Stimulated activated effector memory CD8-positive, alpha-beta T cell treated with anti-CD3 and anti-CD28 coated beads, Interleukin-12 subunit alpha, Interleukin-12 subunit beta, amount 100 ng/mL, for 72 hours (primary cell): ENCODE measurements around the gene AQP2.

Experiments used
- ATAC-seq: fragments of 150-1000 bp; cut with Tn5 transposase; 2 replicates; pipeline ENCODE4 v1.10.0; 2021
- DNase-seq, 2 donors: peaks; one replicate each; pipeline ENCODE4 v3.0.0; 2021 to 2022; ENCODE audit warnings: low spot score in 2 of 2
- H3K27ac Mint-ChIP-seq: one replicate; pipeline ENCODE4 v1.8.0; 2022; ENCODE audit warnings: mild to moderate bottlenecking, mixed read lengths
- H3K36me3 Mint-ChIP-seq: one replicate; pipeline ENCODE4 v1.8.0; 2022; ENCODE audit warnings: mild to moderate bottlenecking, mixed read lengths
- H3K4me1 Mint-ChIP-seq: one replicate; pipeline ENCODE4 v1.8.0; 2022; ENCODE audit warnings: mixed read lengths
- H3K4me3 Mint-ChIP-seq: one replicate; pipeline ENCODE4 v1.8.0; 2022; ENCODE audit warnings: mild to moderate bottlenecking, mixed read lengths
- H3K9me3 Mint-ChIP-seq: one replicate; pipeline ENCODE4 v1.8.0; 2022; ENCODE audit warnings: mixed read lengths

The AQP2 gene

GRCh38 chr12:49966511-49967041 is 16.0 kb downstream of the AQP2 start:
- H3K27ac Mint-ChIP-seq: no peak overlapping the region
- peaks cover 11% of the 10 kb centered on the region for H3K4me1 Mint-ChIP-seq
- H3K9me3 Mint-ChIP-seq: no peaks in the 10 kb centered on the region
- H3K36me3 Mint-ChIP-seq: no peaks in the 10 kb centered on the region
- peak overlapping the region; percentile 72 for H3K4me3 Mint-ChIP-seq
- DNase-seq (no peak), ATAC-seq (no peak)

GRCh38 chr12:49967042-49967776 is 16.7 kb downstream of the AQP2 start:
- ATAC-seq (peak; percentile 86), DNase-seq (peak; percentile 97 to 98)
- Mint-ChIP-seq H3K9me3 (no peaks in the 10 kb centered on the region), H3K4me1 (peaks cover 11% of the 10 kb centered on the region), H3K36me3 (no peaks in the 10 kb centered on the region), H3K4me3 (peak overlapping the region; percentile 72), H3K27ac (no peak overlapping the region)

GRCh38 chr12:49967777-49968250 is 17.3 kb downstream of the AQP2 start:
- H3K36me3 Mint-ChIP-seq: no peaks in the 10 kb centered on the region
- DNase-seq: no peak
- H3K27ac Mint-ChIP-seq: no peak overlapping the region
- peak overlapping the region; percentile 72 for H3K4me3 Mint-ChIP-seq
- H3K4me1 Mint-ChIP-seq: peaks cover 11% of the 10 kb centered on the region
- H3K9me3 Mint-ChIP-seq: no peaks in the 10 kb centered on the region
- ATAC-seq: peak; percentile 4

GRCh38 chr12:49968471-49968870 is 17.9 kb downstream of the AQP2 start:
- Mint-ChIP-seq H3K4me3 (no peak overlapping the region), H3K36me3 (no peaks in the 10 kb centered on the region), H3K9me3 (no peaks in the 10 kb centered on the region), H3K4me1 (peaks cover 11% of the 10 kb centered on the region), H3K27ac (no peak overlapping the region)
- DNase-seq: no peak
- ATAC-seq: no peak

GRCh38 chr12:49969027-49969426 is 18.5 kb downstream of the AQP2 start:
- no peak overlapping the region for H3K27ac Mint-ChIP-seq
- no peak for DNase-seq
- H3K9me3 Mint-ChIP-seq: no peaks in the 10 kb centered on the region
- ATAC-seq: no peak
- no peaks in the 10 kb centered on the region for H3K36me3 Mint-ChIP-seq
- H3K4me1 Mint-ChIP-seq: peaks cover 11% of the 10 kb centered on the region
- H3K4me3 Mint-ChIP-seq: no peak overlapping the region

- DNase-seq: no peak
- Mint-ChIP-seq H3K36me3 (no peaks in the 10 kb centered on the region), H3K27ac (no peak overlapping the region), H3K4me3 (no peak overlapping the region), H3K9me3 (no peaks in the 10 kb centered on the region), H3K4me1 (peaks cover 11% of the 10 kb centered on the region)
- ATAC-seq: no peak
Measured at GRCh38 chr12:49969651-49970429, 19.3 kb downstream of the AQP2 start.

GRCh38 chr12:49970658-49971057 is 20.1 kb downstream of the AQP2 start:
- Mint-ChIP-seq H3K4me3 (no peak overlapping the region), H3K9me3 (no peaks in the 10 kb centered on the region), H3K27ac (no peak overlapping the region), H3K4me1 (peaks cover 11% of the 10 kb centered on the region), H3K36me3 (no peaks in the 10 kb centered on the region)
- ATAC-seq (no peak), DNase-seq (no peak)

- ATAC-seq: no peak
- Mint-ChIP-seq H3K36me3 (no peaks in the 10 kb centered on the region), H3K4me3 (no peak overlapping the region), H3K4me1 (peaks cover 11% of the 10 kb centered on the region), H3K9me3 (no peaks in the 10 kb centered on the region), H3K27ac (no peak overlapping the region)
- no peak for DNase-seq
Measured at GRCh38 chr12:49971141-49971540, 20.6 kb downstream of the AQP2 start.

- H3K9me3 Mint-ChIP-seq: no peaks in the 10 kb centered on the region
- no peak for DNase-seq
- no peak overlapping the region for H3K4me3 Mint-ChIP-seq
- no peak for ATAC-seq
- no peaks in the 10 kb centered on the region for H3K36me3 Mint-ChIP-seq
- H3K27ac Mint-ChIP-seq: no peak overlapping the region
- peaks cover 7% of the 10 kb centered on the region for H3K4me1 Mint-ChIP-seq
Measured at GRCh38 chr12:49972129-49972528, 21.6 kb downstream of the AQP2 start.

GRCh38 chr12:49972641-49973360 is 22.3 kb downstream of the AQP2 start, which contains the start of gene AQP6:
Gene AQP6 (plus strand): TSS chr12:49972947. CDS start chr12:49973174, 227 bp downstream.
- DNase-seq: no peak
- Mint-ChIP-seq H3K4me3 (no peak within 1 kb of the TSS), H3K27ac (no peak within 1 kb of the TSS), H3K36me3 (no peaks in the 10 kb centered on the region), H3K9me3 (no peaks in the 10 kb centered on the region), H3K4me1 (peaks cover under 1% of the 10 kb centered on the region)
- ATAC-seq: no peak

- DNase-seq (no peak), ATAC-seq (no peak)
- no peak overlapping the region for H3K4me3 Mint-ChIP-seq
- no peaks in the 10 kb centered on the region for H3K9me3 Mint-ChIP-seq
- H3K27ac Mint-ChIP-seq: no peak overlapping the region
- no peaks in the 10 kb centered on the region for H3K4me1 Mint-ChIP-seq
- no peaks in the 10 kb centered on the region for H3K36me3 Mint-ChIP-seq
Measured at GRCh38 chr12:49973361-49973830, 22.9 kb downstream of the AQP2 start.

GRCh38 chr12:49974231-49974675 is 23.7 kb downstream of the AQP2 start:
- no peak overlapping the region for H3K4me3 Mint-ChIP-seq
- no peak overlapping the region for H3K27ac Mint-ChIP-seq
- H3K9me3 Mint-ChIP-seq: no peaks in the 10 kb centered on the region
- H3K4me1 Mint-ChIP-seq: no peaks in the 10 kb centered on the region
- ATAC-seq: no peak
- H3K36me3 Mint-ChIP-seq: no peaks in the 10 kb centered on the region
- no peak for DNase-seq

GRCh38 chr12:49974677-49975317 is 24.3 kb downstream of the AQP2 start:
- no peaks in the 10 kb centered on the region for H3K4me1 Mint-ChIP-seq
- H3K27ac Mint-ChIP-seq: no peak overlapping the region
- no peaks in the 10 kb centered on the region for H3K36me3 Mint-ChIP-seq
- H3K4me3 Mint-ChIP-seq: no peak overlapping the region
- no peak for ATAC-seq
- DNase-seq: no peak
- no peaks in the 10 kb centered on the region for H3K9me3 Mint-ChIP-seq

- H3K27ac Mint-ChIP-seq: no peak overlapping the region
- H3K4me1 Mint-ChIP-seq: no peaks in the 10 kb centered on the region
- DNase-seq: no peak
- H3K4me3 Mint-ChIP-seq: no peak overlapping the region
- no peaks in the 10 kb centered on the region for H3K9me3 Mint-ChIP-seq
- H3K36me3 Mint-ChIP-seq: no peaks in the 10 kb centered on the region
- ATAC-seq: no peak
Measured at GRCh38 chr12:49975318-49975761, 24.8 kb downstream of the AQP2 start.
